CD4-positive, alpha-beta T cell (primary cell): ENCODE measurements around the gene NOS3. TPM values are rescaled to one million over a fixed set of nuclear protein-coding genes. Genes with fewer than 3 reads are reported as not detected.

Experiments
- ATAC-seq: fragments of 200-7000 bp; cut with Tn5 transposase; one replicate; pipeline ENCODE4 v1.10.0; 2022; ENCODE audit warnings: mild to moderate bottlenecking; ENCODE audit not compliant: poor library complexity
- CTCF ChIA-PET: fragments of 350-600 bp; sonication (Branson Sonifier 250); formaldehyde crosslinking; loops from one replicate; lab custom pipeline; 2021; ENCODE audit warnings: antibody characterized with exemption, inconsistent platforms; lab: Charles Lee
- POLR2A ChIA-PET: fragments of 350-600 bp; sonication (Branson Sonifier 250); formaldehyde crosslinking; loops from one replicate; lab custom pipeline; 2021; ENCODE audit warnings: antibody characterized with exemption, inconsistent platforms; lab: Charles Lee
- DNase-seq, 14 experiments: peaks; one replicate each; pipeline ENCODE4 v3.0.0-alpha.2; 2013 to 2020; ENCODE audit warnings: mixed read lengths in 2 of 14
- H3K27ac ChIP-seq, 2 donors: one replicate each; pipeline versions ENCODE4 v1.5.1 to v1.7.0; 2013; ENCODE audit warnings: low read length in 2 of 2, low read depth in 1 of 2, mild to moderate bottlenecking in 1 of 2
- H3K27me3 ChIP-seq, 2 experiments: 1 replicate in 1 of 2; 2 replicates in 1 of 2; pipeline versions ENCODE4 v1.6.1 to v1.7.0; 2013; ENCODE audit warnings: low read length in 2 of 2, control low read depth in 1 of 2, mild to moderate bottlenecking in 1 of 2, moderate library complexity in 1 of 2; ENCODE audit not compliant: insufficient read depth in 2 of 2, control insufficient read depth in 1 of 2
- H3K36me3 ChIP-seq: one replicate; pipeline ENCODE4 v1.6.1; 2013; ENCODE audit warnings: low read length, control low read depth; ENCODE audit not compliant: insufficient read depth
- H3K4me1 ChIP-seq: one replicate; pipeline ENCODE4 v1.6.1; 2013; ENCODE audit warnings: low read length, control low read depth; ENCODE audit not compliant: insufficient read depth
- H3K4me3 ChIP-seq: one replicate; pipeline ENCODE4 v1.5.1; 2013; ENCODE audit warnings: mild to moderate bottlenecking, low read length, moderate library complexity
- H3K9me3 ChIP-seq, 2 experiments: 1 replicate in 1 of 2; 2 replicates in 1 of 2; pipeline versions ENCODE4 v1.6.1 to v1.7.0; 2013; ENCODE audit warnings: low read length in 2 of 2, mild to moderate bottlenecking in 2 of 2, control low read depth in 1 of 2, moderate library complexity in 1 of 2; ENCODE audit not compliant: control insufficient read depth in 1 of 2, insufficient read depth in 1 of 2
- H3K27ac Mint-ChIP-seq: one replicate; pipeline ENCODE4 v1.8.0; 2020; ENCODE audit warnings: mixed read lengths
- H3K27me3 Mint-ChIP-seq: one replicate; pipeline ENCODE4 v1.8.0; 2021; ENCODE audit warnings: mixed read lengths
- H3K36me3 Mint-ChIP-seq: one replicate; pipeline ENCODE4 v1.8.0; 2021; ENCODE audit warnings: low read depth, mixed read lengths
- H3K4me1 Mint-ChIP-seq: one replicate; pipeline ENCODE4 v1.8.0; 2021; ENCODE audit warnings: low read depth, mixed read lengths
- H3K4me3 Mint-ChIP-seq: one replicate; pipeline ENCODE4 v1.8.0; 2020; ENCODE audit warnings: mild to moderate bottlenecking, mixed read lengths
- H3K9me3 Mint-ChIP-seq: one replicate; pipeline ENCODE4 v1.8.0; 2020; ENCODE audit warnings: mixed read lengths
- intact Hi-C, 2 experiments: fragments of 100-400 bp; cut with DNase I in 1 of 2; cut with micrococcal nuclease in 1 of 2; formaldehyde crosslinking; loops; one replicate each; pipeline versions ENCODE4 v1.15.1 to v1.9.0; 2023 to 2025; cut with DNase I, micrococcal nuclease
- total RNA-seq, 174 experiments: library from RNA in 2 of 174; stranded (reverse) in 2 of 174; gene quantifications; one replicate each; pipeline ENCODE4 v1.2.3 and lab custom pipeline; 2021 to 2026
- TF ChIP-seq, protein P1 (sequence below): fragments of 200-600 bp; IDR thresholded peaks from one replicate; pipeline ENCODE4 v1.8.0; 2022; ENCODE audit warnings: antibody characterized with exemption, mild to moderate bottlenecking

Gene NOS3
- total RNA-seq, 2 experiments from 2014 or later = 3.9 to 7.1 TPM

DNA sequence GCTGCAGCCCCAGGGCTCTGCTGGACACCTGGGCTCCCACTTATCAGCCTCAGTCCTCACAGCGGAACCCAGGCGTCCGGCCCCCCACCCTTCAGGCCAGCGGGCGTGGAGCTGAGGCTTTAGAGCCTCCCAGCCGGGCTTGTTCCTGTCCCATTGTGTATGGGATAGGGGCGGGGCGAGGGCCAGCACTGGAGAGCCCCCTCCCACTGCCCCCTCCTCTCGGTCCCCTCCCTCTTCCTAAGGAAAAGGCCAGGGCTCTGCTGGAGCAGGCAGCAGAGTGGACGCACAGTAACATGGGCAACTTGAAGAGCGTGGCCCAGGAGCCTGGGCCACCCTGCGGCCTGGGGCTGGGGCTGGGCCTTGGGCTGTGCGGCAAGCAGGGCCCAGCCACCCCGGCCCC is 2.7 kb downstream of the NOS3 start:
- Mint-ChIP-seq H3K9me3 (peaks cover 11% of the 10 kb centered on the region), H3K27ac (peak overlapping the region; percentile 64), H3K36me3 (no peaks in the 10 kb centered on the region), H3K4me3 (no peak overlapping the region), H3K4me1 (peaks cover 55% of the 10 kb centered on the region), H3K27me3 (no peaks in the 10 kb centered on the region)
- ChIA-PET POLR2A (interaction anchor here (0.8 to 2.3 kb wide), 7 partner anchors 9 to 34 kb away, joined by 3 to 19 read pairs (median 4); no protein-coding TSS in a partner anchor), CTCF (interaction anchor here (1.1 to 1.8 kb wide), 2 partner anchors 8 to 15 kb away, joined by 3 to 6 read pairs; no protein-coding TSS in a partner anchor)
- DNase-seq (no peak), ATAC-seq (no peak)
- H3K27ac ChIP-seq = no peak overlapping the region
- no peaks in the 10 kb centered on the region for H3K27me3 ChIP-seq
- no peak overlapping the region for H3K4me3 ChIP-seq
- intact Hi-C loops = no loop called here
- H3K9me3 ChIP-seq = peaks cover 18 to 33% of the 10 kb centered on the region in 2 experiments
- H3K36me3 ChIP-seq = no peaks in the 10 kb centered on the region
- H3K4me1 ChIP-seq = peaks cover 57% of the 10 kb centered on the region
- TF ChIP-seq, protein P1, sequence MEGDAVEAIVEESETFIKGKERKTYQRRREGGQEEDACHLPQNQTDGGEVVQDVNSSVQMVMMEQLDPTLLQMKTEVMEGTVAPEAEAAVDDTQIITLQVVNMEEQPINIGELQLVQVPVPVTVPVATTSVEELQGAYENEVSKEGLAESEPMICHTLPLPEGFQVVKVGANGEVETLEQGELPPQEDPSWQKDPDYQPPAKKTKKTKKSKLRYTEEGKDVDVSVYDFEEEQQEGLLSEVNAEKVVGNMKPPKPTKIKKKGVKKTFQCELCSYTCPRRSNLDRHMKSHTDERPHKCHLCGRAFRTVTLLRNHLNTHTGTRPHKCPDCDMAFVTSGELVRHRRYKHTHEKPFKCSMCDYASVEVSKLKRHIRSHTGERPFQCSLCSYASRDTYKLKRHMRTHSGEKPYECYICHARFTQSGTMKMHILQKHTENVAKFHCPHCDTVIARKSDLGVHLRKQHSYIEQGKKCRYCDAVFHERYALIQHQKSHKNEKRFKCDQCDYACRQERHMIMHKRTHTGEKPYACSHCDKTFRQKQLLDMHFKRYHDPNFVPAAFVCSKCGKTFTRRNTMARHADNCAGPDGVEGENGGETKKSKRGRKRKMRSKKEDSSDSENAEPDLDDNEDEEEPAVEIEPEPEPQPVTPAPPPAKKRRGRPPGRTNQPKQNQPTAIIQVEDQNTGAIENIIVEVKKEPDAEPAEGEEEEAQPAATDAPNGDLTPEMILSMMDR = no peak

DNA sequence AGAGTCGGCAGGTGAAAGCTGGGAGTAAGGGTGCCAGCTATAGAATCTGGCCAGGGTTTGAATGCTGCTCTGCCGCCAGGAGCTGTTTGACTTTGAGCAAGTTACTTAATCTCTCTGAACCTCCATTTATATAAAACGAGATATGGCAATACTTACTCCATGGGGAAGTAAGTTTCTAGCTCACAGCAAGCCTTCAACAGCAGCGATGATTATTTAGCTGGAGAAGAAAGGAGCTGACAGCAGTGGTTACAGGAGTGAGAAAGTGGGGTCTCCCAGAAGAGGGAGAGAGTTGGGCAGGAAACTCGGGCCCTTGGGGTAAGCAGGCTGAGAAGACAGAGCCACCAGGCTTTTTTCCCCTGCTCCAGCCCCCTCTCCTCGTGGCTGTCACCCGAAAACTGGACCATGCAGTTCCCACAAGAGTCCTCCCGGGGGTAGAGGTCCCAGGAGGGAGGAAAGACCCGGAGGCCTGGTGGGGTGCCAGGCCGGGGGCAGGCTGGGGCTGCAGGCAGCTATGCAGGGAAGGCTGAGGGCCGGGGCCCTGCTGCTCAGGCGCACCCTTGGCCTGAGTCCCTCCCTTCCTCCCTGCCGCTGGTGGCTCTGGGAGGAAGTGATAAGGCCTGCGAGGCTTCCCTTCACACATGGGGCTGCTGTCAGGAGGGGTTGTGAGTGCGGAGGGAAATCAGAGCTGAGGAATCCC is 3.5 kb downstream of the NOS3 start:
- Histone ChIP-seq H3K4me3 (peak overlapping the region; percentile 35), H3K9me3 (peaks cover 18 to 28% of the 10 kb centered on the region in 2 experiments), H3K27me3 (no peaks in the 10 kb centered on the region), H3K36me3 (no peaks in the 10 kb centered on the region), H3K27ac (peak overlapping the region; percentile 15 to 50), H3K4me1 (peaks cover 57% of the 10 kb centered on the region)
- Mint-ChIP-seq H3K27me3 (no peaks in the 10 kb centered on the region), H3K4me1 (peaks cover 51% of the 10 kb centered on the region), H3K36me3 (no peaks in the 10 kb centered on the region), H3K4me3 (peak overlapping the region; percentile 54), H3K27ac (peak overlapping the region; percentile 64), H3K9me3 (peaks cover 11% of the 10 kb centered on the region)
- peak; percentile 53 for ATAC-seq
- CTCF ChIA-PET = interaction anchor here (0.8 to 1.8 kb wide), 4 partner anchors 8 to 31 kb away, joined by 3 to 6 read pairs (median 4); no protein-coding TSS in a partner anchor
- TF ChIP-seq, protein P1 = no peak
- peak in 4 of 14 experiments; percentile 54 to 60 (median 58) for DNase-seq
- POLR2A ChIA-PET = interaction anchor here (0.8 to 2.3 kb wide), 7 partner anchors 9 to 34 kb away, joined by 3 to 19 read pairs (median 4); no protein-coding TSS in a partner anchor
- intact Hi-C loops = no loop called here

GRCh38 chr7:150994838-150995510 is 4.2 kb downstream of the NOS3 start:
- peaks cover 15 to 21% of the 10 kb centered on the region in 2 experiments for H3K9me3 ChIP-seq
- POLR2A ChIA-PET = interaction anchor here (1.4 to 2.2 kb wide), 5 partner anchors 13 to 33 kb away, joined by 3 to 19 read pairs (median 4); no protein-coding TSS in a partner anchor
- H3K36me3 Mint-ChIP-seq = no peaks in the 10 kb centered on the region
- peaks cover 11% of the 10 kb centered on the region for H3K9me3 Mint-ChIP-seq
- peak overlapping the region; percentile 35 for H3K4me3 ChIP-seq
- CTCF ChIA-PET = interaction anchor here (0.8 to 1.8 kb wide), 4 partner anchors 9 to 32 kb away, joined by 3 to 6 read pairs (median 4); no protein-coding TSS in a partner anchor
- ATAC-seq = no peak
- peaks cover 63% of the 10 kb centered on the region for H3K4me1 ChIP-seq
- H3K4me3 Mint-ChIP-seq = peak overlapping the region; percentile 54
- no peaks in the 10 kb centered on the region for H3K36me3 ChIP-seq
- H3K27ac ChIP-seq = peak overlapping the region; percentile 15 to 50
- no peaks in the 10 kb centered on the region for H3K27me3 ChIP-seq
- H3K27ac Mint-ChIP-seq = peak overlapping the region; percentile 64
- intact Hi-C loops = no loop called here
- no peaks in the 10 kb centered on the region for H3K27me3 Mint-ChIP-seq
- peaks cover 50% of the 10 kb centered on the region for H3K4me1 Mint-ChIP-seq
- TF ChIP-seq, protein P1 = no peak
- DNase-seq = no peak
